ENCODE results near the gene GNAT3.

GNAT3 gene

GRCh38 chr7:80499350-80499953, 12.4 kb downstream of the GNAT3 start:
- DNase-seq: no peak

GRCh38 chr7:80498481-80499349, 13.1 kb downstream of the GNAT3 start:
- no peak for DNase-seq

GRCh38 chr7:80496586-80496985, 15.3 kb downstream of the GNAT3 start:
- DNase-seq: no peak

GRCh38 chr7:80493121-80493849, 18.6 kb downstream of the GNAT3 start:
- no peak for DNase-seq

- no peak for DNase-seq
These were observed 20.4 kb downstream of the GNAT3 start for GRCh38 chr7:80491462-80491861.

- DNase-seq: no peak
These were observed 23.0 kb downstream of the GNAT3 start for GRCh38 chr7:80488851-80489370.

- no peak for DNase-seq
These were observed 23.5 kb downstream of the GNAT3 start for GRCh38 chr7:80488406-80488805.

GRCh38 chr7:80485721-80486120, 26.1 kb downstream of the GNAT3 start:
- DNase-seq: no peak

GRCh38 chr7:80482950-80483349, 28.9 kb downstream of the GNAT3 start:
- DNase-seq: no peak

GRCh38 chr7:80481196-80481884, 30.5 kb downstream of the GNAT3 start:
- no peak for DNase-seq

- DNase-seq: no peak
These were observed 31.3 kb downstream of the GNAT3 start for GRCh38 chr7:80480566-80480965.

- peak; percentile 41 for DNase-seq
These were observed 33.2 kb downstream of the GNAT3 start for GRCh38 chr7:80478683-80479082.

- no peak for DNase-seq
These were observed 35.8 kb downstream of the GNAT3 start for GRCh38 chr7:80476035-80476434.

GRCh38 chr7:80475383-80475782, 36.5 kb downstream of the GNAT3 start:
- no peak for DNase-seq

- DNase-seq: no peak
These were observed 38.1 kb downstream of the GNAT3 start for GRCh38 chr7:80473751-80474150.

GRCh38 chr7:80472491-80473200, 39.2 kb downstream of the GNAT3 start:
- DNase-seq: no peak

GRCh38 chr7:80468931-80469714, 42.7 kb downstream of the GNAT3 start:
- peak; percentile 40 for DNase-seq

- peak; percentile 83 for DNase-seq
These were observed 44.8 kb downstream of the GNAT3 start for GRCh38 chr7:80467069-80467468.

- DNase-seq: no peak
These were observed 45.2 kb downstream of the GNAT3 start for GRCh38 chr7:80466636-80467035.

- DNase-seq: no peak
These were observed 47.7 kb downstream of the GNAT3 start for GRCh38 chr7:80464211-80464610.

GRCh38 chr7:80463272-80463920, 48.5 kb downstream of the GNAT3 start:
- peak; percentile 33 for DNase-seq
